Amniotic stem cell (primary cell): Measurements from ENCODE around the gene IFI6.
"Not testable (repeated sequence)": the region's sequence is repeated elsewhere in the genome, so short reads cannot be mapped to it uniquely, and the experiment has no call there.

Experiments used
- DNase-seq: peaks from one replicate; lab custom pipeline; 2025; lab: John Stamatoyannopoulos, UW

IFI6 gene

DNA sequence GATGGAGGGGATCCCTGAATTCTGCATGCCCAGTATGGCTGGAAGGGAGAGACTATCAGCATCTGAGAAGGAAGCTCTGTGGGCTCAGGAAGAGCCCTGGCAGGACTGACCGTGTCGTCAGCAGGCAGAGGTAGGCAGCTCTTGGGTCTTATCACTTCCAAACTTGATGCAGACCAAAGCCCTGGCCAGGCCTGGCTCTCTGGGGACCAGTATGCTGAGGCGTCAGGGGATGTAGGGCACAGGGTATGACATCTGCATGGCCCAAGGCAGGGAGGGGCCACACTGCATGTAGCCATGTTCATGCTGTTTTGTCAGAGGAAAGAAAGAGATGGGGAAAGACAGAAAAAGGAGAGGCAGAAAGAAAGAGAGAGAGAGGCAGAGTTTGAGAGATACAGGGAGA, 43.3 kb downstream of the IFI6 start:
- no peak for DNase-seq

DNA sequence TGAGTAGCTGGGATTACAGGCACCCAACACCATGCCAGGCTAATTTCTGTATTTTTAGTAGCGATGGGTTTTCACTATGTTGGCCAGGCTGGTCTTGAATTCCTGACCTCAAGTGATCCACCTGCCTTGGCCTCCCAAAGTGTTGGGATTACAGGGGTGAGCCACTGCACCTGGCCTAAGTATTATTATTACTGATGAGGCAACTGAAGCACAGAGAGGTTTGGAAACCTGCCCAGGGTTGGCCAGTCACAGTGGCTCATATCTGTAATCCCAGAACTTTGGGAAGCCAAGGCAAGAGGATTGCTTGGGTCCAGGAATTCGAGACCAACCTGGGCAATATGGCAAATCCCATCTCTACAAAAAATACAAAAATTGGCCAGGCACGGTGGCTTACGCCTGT, 44.3 kb downstream of the IFI6 start:
- not testable (repeated sequence) for DNase-seq

DNA sequence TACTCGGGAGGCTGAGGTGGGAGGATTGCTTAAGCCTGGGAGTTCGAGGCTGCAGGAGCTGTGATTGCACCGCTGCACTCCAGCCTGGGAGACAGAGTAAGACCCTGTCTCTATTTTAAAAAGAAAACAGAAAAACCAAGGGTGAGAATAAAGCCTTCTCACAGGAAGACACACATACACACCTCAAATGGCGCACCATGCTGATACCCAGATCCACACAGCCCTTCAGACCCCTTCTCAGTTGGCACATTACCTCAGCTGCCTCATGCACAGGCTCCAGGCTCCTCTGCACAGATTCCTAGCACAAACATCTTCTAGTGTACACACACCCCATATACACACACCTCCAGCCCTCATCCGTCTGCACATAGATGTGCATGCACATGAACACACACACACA, 44.9 kb downstream of the IFI6 start:
- no peak for DNase-seq

DNA sequence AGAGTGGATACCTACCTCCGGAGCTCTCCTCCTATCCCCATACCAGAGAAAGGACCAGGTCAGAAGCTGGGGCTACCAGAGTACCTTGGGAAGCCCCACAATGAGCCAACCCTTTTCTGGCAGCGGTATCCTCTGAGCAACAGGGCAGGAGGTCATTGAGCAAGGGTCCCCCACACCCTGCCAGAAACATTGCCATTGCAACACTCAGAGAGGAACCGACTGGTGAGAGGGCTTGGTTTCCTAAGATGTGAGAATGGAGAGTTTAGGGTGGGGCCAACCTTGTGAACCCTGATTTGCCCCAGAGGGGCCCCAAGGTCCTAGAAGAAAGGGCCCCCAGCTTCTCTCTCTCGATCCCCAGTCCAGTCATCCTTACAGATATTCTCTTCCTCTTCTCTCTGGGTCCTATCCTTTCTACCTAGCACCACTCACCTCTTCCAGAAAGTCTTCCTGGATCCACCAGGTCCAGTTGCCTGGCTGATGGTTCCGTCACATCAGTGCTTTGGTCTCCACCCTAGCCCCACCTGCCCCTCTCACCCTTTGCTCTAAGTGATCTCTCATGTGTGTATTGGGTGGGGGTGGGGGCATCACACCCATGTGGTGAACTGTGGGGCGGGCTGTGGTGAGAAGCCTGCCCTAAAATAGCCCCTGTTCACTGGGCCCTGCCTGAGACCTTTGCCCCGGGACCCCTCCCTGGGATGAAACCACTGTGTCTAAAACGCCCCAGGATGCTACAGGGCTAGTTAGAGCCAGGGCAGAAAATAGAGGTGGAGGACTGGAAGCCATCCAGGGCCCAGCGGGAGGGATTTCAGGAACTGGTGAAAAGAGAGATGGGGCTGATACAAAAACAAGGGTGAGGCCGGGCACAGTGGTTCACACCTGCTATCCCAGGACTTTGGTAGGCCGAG, 45.7 kb downstream of the IFI6 start:
- DNase-seq: no peak

DNA sequence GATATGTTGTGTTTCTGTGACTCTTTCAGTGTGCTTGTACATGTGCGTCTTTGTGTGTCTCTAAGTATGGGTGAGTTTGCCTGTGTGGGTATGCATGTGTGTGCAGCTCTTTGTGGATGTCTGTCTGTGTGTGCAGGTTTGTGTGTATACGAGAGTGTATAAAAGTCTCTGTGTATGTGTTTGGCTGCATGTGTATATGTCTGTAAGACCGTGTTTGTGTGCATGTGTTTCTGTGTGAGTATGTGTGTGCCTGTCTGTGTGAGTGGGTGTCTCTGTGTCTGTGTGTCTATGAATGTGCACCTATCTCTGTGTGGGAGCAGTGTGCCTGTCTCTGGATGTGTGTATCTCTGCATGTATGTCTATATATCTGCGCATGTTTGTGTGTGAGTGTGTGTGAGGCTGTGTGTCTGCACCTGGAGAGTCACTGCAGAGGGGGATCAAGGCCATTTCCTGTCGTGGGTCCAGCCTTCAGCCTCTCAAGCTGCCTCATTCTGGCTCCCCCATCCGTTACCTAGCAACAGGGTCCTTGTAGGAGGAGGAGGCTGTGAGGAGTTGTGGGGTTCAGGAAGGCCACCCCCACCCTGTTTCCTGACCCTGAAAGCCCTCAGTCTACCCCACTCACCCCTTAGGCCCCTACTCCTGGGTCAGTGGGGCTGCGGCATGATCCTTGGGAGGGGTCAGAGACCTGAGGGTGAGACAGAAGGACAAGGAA, 47.4 kb downstream of the IFI6 start:
- DNase-seq: no peak

DNA sequence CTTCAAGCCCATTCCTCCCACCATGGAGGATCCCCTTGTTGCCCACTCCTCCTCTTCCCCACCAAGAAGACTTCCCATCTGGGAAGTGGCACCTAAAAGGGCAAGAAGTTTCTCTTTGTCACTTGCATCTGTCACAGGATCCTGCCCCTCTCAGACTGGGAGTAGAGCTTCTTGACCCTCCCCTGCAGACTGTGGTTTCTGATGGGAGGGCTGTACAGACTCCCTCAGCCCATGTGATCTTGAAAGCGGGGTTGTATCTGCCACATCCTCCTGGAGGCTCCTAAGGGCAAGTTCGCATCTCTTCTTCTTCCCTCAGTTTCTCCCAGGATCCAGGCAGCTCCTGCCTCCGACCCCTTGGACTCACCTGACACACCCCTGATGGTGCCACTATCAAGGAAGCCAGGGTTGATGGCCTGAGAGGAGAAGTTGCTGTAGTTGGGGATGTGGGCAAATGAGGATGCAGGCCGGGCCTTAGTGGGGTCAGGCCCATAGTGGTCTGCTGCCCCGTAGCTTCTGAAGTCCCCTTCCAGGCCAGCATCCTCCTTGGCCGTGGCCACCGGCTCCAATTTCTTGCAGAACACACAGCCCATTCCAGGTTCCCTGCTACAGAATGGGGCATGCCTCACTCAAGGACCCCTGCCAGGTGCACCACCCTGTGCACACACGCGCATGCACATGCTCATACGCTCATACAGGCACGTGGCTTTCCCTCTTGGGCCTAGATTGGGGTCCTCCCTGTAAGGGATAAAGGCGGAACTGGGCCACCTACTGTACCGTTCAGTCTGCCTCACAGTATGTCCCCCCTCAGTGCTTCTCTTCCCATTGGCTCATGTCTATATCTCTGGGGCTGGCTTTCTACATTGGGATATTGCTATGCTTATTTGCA, 48.4 kb downstream of the IFI6 start:
- DNase-seq: no peak

DNA sequence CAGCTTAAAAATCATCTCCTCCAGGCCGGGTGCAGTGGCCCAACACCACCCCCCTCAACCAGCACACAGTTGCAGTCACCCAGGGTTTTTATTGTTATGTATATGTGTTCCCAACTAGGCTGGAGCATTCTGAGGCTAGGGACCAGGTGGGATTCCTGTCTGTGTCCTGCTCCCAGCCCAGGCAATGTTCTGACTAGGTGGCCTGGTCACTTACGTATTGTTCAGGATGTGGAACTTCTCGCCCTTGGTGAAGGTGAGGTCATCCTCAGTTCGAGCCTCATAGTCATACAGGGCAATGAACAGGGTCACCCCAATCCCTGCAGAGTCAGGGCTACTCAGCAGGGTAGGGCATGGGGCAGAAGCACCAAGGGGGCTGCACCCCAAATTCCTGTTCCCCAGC, 49.2 kb downstream of the IFI6 start:
- DNase-seq: no peak

DNA sequence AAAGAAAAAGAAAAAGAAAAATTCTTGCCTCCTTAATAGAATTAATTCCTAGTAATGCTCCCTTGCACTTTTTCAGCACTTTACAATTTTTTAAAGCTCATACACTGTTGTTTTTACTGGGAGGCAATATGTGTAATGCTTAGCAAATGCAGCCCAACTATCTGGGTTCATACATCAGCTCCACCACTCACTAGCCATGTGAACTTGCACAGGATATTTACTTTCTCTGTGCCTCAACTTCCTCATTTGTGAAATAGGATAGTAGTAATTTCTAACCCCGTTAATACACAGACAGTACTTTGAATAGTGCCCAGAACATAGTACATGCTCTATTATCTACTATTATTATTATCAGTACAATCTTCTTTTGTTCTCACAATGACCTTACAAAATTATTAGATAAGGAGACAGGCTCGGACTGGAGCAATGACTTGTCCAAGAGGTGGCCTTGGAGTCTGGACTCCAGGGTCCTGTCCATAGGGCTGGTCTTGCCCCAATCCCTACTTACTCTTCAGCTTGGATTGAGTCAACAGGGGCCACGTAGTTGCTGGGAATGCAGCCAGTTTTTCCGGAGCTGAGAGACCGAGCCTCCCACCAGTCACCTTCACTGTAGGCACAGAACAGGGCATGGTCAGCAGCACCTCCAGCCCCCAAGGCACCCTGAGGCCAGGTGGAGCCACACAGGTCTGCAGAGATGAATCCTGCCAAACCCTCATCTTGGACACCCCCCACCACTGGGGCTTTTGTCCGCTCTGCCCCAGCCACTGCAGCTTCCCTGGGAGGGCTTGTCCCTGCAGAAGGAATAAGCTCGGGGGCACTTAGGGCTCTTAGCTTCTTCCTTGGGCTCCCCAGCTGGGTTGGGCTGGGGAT, 50.7 kb downstream of the IFI6 start:
- no peak for DNase-seq

DNA sequence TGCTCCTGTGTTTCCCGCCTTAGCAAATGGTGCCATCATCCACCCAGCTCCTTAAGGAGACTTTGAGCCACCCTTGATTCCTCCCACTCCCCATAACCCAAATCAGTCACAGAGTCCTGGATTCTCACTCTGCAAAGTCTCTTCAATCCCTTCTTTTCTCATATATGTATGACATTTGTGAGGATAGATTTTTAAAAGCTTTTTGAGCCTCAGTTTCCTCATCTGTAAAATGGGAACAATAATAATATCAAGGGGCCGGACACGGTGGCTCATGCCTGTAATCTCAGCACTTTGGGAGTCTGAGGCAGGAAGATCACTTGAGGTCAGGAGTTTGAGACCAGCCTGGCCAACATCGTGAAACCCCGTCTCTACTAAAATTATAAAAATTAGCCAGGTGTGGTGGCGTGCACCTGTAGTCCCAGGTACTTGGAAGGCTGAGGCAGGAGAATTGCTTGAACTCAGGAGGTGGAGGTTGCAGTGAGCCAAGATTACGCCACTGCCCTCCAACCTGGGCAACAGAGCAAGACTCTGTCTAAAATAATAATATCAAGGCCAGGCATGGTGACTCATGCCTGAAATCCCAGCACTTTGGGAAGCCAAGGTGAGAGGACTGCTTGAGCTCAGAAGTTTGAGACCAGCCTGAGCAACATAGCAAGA, 52.1 kb downstream of the IFI6 start:
- DNase-seq: not testable (repeated sequence)

DNA sequence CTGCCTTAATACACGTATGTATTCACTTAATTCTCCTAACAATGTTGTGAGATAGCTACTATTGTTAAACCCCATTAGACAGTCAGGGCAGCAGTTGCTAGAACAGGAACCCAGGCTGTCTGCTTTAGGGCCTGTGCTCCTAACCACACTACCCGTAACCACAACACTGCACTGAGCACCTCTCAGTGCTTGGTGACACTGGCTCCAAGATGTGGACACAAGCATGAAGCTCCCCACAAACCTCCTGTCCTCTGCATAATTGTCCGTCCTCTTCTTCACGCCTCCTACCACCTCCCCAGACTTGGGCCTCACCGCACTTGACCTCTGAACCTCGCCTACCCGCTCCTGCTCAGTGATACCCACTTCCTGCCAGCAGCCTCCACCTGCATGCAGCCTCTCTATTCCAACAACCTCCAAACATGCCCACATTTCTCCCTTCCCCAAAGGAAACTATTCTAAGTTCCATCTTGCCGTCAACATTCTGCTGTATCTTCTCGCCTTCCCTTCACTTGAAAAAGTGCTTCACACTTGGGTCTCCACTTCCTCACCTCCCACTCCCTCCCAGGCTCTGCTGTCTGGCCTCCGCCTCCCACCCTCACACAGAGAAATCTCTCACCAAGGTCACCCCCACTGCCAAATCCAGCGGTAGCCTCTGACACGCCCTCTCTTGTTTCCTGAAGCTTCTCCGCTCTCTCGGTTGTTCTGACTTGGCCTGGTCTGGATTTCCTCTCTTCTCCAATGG, 53.5 kb downstream of the IFI6 start:
- no peak for DNase-seq

DNA sequence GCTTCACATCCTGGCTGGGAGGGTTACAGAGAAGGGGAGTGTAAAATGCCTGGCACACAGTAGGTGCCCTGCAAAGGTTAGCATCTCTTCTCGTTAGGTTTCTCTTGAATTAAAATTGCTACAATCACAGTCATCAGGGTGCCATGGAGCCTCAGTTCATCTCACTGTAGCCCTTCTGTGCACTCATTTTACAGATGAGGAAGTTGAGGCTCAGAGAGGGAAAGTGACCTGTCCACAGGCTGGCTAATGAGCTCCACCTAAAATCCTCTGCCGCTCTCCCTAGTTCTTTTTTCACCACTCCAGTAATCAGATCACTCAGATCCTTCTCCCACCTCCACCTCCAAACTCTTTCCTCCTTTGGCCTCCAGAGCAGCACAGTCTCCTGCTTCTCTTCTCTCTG, 54.6 kb downstream of the IFI6 start:
- DNase-seq: no peak

DNA sequence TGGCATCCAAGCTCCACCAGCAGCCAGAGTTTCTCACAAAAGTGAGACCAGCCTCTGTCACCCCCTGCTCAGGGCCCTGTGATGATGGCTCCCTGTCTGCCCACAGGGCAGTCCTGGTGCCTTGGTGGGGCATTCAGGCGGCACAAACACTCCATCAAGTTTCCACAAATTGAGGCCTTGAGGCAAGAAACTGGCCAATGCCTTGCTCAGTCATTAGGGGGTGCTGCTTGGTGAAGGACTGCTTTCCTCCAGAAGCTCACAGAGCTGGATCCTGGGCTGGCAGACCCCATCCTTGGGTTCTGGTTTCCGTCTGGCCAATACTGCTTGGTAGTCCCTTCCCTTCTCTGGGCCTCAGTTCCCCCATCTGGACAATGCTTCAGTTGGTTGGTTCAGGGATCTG, 55.6 kb downstream of the IFI6 start:
- DNase-seq: no peak
